LNCAP (cell line): ENCODE results near the gene ANP32A.

Experiments used
- CTCF ChIP-seq: fragments of 450-650 bp; IDR thresholded peaks from 2 replicates; pipeline ENCODE4 v1.5.1; 2017; ENCODE audit warnings: mild to moderate bottlenecking

ANP32A gene

GRCh38 chr15:68809517-68809916 lies 11.2 kb downstream of the ANP32A start:
- TF ChIP-seq CTCF, result no peak

- no peak for TF ChIP-seq CTCF
Measured at GRCh38 chr15:68808770-68809169, 11.9 kb downstream of the ANP32A start.

GRCh38 chr15:68808091-68808490 lies 12.6 kb downstream of the ANP32A start:
- TF ChIP-seq CTCF, result no peak

DNA sequence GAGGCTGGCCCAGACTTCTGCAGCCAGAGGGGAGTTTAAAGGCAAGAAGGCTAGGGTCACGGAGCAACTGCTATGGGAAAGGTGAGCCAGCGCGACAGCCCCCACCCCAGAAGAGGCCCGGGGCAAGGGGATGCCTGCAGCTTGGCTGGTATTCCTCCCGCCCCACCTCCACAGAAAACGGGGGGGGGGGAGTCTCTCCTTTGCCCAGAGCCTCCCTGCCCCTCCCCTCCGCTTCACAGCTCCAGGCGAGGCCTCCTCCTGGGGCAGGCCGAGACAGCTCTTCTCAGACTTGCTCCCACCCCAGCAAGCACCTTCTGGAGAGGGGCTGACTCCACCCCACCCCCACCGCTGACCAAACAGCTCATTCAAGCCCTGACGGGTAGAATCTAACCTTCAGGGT lies 13.4 kb downstream of the ANP32A start:
- no peak for TF ChIP-seq CTCF

DNA sequence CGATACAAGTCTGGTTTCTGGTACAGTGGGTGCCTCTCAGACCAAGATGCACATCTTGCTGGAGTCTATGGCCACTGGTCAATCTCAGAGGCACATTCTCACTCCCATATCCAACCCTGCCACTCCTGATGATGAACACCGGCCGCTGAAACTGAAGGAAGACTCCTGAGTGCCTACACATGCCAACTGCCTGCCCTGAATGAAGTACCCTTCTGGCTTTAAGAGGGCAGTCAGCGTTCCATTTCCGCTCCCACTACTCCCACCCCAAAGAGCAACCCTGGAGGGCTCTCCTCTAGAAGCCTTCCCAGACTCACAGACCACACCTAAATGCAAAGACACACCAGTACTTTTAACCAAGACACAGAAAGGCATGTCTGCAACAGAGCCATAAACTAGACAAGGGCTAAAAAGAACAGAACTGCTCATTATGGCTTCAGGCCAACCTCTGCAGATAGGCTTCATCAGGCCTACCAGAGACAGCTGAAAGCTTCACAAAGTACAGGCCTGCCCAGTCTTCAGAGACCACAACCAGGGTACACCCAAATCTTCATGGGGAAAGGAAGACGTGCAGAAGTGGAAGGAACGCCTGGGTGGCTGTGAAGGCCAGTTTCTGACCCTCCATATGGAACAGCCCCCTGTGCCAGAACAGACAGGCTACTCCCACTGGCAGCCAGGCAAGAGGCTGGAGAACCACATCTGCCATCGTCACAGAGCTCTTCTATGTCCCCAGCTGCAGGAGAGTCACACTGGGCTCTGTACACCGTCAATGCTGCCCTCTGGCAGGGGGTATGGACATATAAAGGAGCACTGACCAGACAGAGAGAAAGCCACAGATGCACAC lies 14.3 kb downstream of the ANP32A start:
- no peak for TF ChIP-seq CTCF

DNA sequence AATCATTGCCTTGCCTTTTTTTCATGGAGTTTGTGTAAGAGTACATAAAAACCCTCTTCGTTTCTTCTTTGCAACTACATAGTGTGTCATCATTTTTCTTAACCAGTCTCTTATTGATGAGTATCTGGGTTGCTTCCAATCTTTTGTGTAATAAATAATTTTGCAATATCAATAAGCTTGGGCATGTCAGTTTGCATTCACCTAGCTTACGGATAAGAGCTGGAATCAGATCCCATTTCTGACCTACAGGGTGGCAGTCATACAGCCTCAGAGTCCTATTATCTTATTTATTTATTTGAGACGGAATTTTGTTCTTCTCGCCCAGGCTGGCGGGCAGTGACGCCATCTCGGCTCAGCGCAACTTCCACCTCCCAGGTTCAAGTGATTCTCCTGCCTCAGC lies 18.3 kb downstream of the ANP32A start:
- no peak for TF ChIP-seq CTCF

DNA sequence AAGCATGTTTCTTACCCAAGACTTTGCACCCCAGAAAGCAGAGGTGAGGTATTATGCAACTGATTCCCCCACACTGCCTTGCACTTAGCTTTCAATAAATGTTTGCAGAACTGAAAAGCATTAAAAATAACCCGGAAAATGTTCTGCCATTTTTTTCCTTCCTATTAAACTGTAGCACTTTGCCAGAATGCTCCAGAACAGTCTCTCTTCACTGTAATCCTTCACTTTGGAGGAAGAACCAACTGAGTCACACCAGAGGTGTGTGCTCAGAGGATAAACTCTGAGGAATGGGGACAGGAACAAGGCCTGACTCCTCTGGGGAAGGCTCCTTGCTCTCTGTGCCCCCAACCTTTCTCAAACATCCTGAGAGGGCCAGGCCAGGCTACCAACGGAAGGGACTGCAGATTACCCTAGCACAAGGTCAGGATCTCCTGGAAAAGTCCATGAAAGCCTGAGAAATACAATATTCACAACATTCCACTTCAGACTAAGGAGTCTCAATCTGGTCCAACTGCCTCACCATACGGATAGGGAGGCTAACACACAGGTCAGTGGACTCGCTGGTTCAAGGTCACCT lies 19.0 kb downstream of the ANP32A start:
- no peak for TF ChIP-seq CTCF
